NCI-H1436 treated with DMSO at 0.1 percent for 48 hours (cell line): ENCODE data around the gene TSPAN9.

ENCODE experiments used
- DNase-seq: peaks from one replicate; lab custom pipeline; 2025; lab: John Stamatoyannopoulos, UW

The TSPAN9 gene

DNA sequence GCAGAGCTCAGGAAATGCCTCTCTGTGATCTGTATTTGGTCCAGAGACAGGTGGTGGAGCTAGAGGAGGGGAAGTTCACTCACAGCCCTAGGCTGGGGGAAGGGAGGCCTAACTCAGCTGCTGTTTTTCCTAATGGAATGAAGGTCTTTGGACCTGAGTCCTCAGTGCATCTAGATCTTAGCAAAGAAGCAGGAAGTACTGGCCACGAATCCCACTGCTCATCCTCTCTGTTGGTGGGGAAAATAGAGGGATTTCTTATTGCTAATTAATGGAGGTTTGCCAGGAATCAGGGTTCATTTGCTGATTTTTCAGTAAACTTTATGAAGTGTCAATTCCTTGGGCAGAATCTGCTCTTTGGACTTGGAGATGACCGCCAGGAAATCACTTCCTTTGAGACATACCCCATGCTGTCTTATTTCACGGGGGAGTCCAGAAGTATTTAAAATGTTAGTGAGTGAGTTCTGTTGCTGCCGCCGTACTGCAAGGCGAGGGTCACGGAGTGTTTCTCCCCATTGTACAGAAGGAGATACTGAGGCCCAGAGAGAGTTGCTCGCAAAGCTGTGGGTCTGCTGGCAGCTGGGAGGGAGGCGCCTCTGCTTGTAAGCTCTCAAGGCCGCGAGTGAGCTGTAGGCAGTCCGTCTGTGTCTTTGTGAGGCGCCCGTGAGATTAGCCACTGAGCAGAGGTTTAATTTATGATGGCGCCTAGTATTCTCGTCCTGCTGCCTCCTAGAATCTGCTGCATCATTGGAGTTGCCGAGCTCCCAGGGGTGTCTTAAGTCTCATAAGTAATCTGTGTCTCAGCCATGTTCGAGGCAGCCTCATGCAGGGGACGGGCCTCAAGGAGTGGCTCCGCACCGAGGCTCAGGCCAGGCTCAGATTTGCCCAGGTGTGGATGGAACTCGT is 88.2 kb downstream of the TSPAN9 start:
- no peak for DNase-seq

DNA sequence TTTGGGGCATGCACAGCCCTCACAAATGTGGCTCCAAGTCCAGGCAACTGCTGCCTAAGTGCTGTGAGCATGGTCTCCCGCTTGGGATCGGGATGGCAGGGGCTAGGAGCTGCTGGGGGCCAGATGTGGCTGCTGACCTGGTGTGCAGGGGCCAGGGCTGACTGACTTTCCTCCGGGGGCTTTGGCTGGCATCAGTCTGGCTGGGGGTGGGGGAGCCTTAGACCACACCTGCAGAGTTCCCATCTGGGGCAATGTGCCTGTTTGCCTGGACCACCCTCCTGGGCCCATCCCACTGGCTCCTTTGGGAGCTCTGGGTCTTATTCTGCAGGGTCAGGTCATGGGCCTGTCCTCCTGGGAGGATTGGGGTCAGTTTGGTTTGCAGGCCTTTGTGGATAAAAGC is 90.5 kb downstream of the TSPAN9 start:
- no peak for DNase-seq

DNA sequence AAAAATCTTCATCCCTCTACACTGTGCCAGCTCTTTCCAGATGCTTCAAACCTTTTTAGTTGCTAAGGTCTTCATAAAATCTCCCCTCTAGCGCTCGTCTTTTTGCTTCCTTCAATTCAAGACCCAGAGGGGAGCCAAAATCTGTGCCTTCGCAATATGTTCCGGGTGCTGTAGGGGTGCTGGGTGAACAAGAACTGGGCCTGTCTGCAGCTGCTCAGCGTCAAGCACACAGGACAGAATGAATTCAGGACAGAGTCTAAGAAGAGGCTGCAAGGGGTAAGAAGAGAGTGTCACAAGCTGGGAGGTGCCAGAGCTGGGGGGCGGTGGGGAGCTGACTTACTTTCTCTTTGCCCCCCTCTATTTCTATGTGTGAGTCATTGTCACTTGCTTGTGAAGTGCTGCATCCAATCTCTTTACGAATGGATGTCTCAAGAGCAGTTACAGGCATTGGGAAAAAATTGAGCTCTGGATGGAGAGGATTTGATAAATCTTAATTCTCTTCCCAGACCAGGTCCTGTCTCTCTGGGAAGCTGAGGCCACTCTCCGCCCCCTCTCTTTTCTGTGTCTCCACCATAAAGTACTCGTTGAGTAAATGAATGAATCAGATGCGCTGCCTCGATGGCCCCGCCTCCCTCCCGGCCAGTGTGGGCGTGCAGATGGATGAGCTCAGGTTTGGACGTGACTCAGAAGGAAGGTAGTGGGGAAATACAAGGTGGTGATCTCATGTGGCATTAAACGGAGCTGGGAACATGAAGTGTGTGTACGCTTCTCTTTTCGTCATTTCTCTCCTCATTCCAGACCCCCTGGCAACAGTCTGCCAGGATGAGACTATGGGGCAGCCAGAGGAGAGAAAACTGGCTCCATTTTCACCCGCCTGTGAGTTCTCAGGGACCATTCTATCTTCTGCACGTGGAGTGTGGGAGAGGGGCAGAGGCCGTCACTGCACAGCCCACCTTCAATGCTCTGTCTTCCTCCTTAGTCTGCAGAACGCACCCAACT is 91.3 kb downstream of the TSPAN9 start:
- DNase-seq, result no peak

DNA sequence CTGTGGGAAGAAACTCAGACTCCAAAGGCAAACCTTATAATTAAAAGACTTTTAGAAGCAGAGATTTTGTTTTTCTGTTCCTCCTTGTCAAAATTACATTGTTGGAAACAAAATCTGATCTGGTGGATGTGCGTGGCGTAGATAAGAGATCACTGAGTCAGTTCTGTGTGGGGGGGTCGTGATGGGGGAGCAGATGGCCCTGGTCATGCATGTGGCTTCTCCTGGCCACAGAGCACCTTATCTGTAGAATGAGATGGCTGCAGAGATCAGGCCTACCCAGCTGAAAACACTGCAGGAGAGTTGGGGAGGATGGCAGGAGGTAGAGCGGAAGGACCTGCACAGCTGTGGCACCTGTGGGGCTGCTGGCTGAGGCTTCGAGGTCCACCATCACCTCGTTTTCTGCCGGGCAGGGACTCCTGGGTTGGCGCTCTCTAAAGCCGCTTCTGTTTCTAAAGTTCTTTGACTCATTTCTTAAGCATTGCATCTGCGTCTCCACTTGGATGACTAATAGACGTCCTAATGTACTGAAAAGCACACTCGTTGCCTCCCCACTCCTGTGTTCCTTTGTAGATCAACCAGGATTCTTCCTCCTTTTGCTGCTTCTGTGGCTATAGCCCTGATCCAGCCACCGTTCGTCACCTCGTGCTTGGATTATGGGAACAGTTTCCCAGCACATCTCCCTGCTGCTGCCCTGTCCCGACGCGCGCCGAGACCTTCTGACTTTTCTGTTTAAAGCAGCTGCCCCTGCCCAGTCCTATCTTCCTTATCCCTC is 93.4 kb downstream of the TSPAN9 start:
- DNase-seq, result no peak

DNA sequence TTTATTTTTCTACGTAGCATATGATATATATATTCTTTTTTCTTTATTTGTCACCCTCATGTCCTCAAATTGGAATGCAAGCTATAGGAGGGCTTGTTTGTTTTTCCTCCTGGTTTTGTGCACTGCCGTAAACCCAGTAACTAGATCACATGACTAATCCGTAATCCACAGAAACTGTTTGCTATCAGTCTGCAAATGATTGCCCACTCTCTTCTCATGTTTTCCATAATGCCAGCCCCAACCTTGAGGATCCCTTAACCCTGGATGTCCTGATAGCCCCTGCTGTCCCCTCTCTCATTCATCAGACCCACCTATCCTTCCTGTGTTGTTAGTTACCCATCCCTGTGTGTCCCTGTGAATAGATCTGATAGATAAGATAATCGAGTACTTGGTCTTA is 94.0 kb downstream of the TSPAN9 start:
- DNase-seq, result no peak

DNA sequence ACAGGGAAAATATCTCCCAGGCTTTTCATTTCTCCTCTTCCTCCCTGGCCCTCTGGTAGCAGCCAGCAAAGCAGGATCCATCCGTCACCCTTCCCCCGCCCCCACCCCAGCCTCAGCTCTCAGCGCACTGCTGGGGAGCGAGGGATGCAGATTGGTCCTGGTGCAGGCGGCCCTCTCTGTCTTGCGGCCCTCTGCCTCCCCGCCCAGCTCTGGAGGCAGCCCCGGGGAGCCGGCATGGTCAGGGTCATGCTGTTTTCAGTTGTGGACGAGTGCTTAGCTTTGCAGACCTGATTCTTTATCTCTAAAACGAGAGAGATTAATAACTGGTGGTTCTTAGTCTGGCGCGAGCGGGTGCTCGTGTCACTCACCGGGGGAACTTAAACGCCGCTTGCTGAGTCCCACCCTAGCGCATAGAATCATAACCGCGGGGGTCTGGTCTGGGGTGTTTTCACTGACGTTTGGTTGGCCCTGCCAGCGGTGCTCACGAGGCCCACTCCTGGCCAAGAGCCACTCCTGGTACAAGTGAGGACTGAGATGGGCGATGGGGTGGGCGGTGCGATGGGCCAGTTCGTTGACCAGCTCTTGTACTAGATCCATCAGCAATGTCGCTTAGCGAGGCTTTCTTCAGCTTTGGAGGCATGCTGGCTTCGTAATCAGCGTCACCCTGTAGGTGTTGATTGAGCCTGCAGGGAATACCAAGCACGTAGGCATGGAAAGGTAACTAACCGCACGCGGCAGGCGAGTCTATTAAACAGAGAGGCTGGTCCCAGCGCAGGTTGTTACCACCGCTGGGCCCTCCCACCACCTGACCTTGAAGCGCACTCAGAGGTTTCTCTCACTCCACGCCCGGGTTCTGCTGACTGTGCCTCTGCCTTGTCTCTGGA is 95.2 kb downstream of the TSPAN9 start:
- no peak for DNase-seq

DNA sequence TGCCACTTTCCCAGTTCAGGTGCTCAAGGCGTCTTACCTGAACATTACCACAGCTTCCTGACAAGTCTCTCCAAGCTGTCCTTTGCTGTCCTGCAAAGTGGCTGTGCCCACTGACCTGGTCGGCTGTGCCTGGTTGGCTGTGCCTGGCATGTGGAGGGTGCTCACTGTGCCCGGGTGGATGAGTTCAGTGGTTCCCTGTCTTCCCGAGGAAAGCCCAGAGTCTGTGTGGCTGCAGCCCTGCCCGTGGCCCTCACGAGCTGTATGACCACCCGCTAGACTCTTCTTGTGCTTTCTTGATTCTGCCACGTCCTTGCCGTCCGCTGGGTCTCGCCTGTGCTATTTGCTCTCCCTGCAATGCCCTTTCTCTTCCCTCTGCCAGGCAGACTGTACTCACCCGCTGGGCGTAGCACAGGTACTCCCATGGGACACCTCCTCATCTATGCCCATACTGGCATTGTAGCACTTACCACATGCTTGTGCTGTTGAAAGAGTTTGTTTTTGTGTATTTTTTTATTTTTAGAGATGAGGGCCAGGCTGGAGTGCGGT is 95.9 kb downstream of the TSPAN9 start:
- DNase-seq, result no peak

DNA sequence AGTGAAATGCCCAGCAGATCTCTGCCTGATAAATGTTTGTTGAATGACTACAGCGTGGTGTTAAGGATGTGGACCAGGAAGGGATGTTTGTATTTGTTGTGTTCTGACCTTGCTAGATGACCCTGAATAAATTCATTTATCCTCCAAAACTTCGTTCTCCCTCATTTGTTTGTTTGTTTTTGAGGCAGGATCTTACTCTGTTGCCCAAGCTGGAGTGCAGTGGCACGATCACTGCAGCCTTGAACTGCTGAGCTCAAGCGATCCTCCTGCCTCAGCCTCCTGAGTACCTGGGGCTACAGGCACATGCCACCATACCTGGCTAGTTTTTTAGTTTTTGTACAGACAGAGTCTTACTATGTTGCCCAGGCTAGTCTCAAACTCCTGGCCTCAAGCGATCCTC is 96.7 kb downstream of the TSPAN9 start:
- DNase-seq, result no peak

DNA sequence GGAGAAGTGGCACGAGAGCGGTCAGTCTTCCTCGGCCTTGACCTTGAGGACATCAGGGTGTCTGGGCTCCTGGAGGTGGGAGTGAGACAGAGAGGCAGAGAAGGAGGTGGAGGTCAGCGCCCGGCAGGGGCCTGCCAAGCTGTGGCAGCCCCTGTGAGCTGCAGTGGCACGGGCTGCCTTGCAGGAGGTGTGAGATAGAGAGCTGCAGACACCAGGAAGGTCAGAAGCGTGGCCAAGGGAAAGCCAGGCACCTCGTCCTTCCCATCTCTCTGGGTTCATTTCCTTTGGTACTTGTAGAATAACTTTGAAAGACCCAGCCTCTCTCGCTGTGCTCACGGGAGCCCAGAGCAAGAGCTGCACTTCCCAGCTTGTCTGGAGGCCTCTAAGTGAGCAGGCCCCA is 98.1 kb downstream of the TSPAN9 start:
- no peak for DNase-seq

DNA sequence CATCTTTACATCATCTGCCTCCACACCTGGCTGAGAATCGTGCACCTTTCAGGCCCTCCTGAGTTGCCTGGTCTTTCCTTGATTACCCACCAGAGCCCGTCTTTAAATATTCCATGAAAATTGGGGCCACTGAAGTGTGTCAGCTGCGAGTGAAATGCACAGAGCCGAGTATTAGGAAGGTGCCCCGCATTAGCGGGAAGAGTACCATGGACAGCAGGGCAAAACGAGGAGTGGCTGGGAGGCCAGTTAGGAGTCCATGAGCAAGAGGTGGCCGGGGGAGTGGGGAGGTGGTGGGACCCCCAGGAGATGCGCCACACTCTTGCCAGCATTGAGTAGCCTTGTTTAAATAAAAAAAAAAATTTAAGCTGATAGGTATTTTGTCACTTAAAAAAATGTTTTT is 99.6 kb downstream of the TSPAN9 start:
- DNase-seq, result no peak

DNA sequence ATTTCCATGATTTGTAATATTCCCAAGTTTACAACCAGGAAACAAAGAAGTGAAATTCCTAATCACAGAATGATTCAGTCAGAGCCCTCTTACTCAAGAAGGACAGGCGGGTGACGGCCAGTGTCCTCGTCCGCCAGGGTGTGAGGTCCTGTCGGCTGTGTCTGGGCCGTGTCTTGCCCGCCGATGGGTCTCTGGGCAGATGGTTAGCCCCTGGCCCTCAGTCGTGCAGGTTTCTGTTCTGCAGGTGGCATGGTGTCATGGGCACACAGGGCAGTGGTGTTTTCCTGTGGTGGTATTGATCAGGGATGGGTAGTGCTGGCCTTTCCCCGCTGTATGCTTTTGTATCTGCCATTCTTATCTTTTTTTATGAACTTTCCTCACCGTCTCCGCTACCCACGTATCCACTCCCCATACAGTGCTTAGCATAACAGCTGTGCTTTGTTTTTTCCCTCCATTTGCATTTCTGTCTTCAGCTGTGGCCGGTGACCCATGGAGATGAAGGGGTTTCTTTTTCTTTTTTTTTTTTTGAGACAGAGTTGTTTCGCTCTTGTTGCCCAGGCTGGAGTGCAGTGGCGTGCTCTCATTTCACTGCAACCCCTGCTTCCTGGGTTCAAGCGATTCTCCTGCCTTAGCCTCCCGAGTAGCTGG is 100.7 kb downstream of the TSPAN9 start:
- no peak for DNase-seq

DNA sequence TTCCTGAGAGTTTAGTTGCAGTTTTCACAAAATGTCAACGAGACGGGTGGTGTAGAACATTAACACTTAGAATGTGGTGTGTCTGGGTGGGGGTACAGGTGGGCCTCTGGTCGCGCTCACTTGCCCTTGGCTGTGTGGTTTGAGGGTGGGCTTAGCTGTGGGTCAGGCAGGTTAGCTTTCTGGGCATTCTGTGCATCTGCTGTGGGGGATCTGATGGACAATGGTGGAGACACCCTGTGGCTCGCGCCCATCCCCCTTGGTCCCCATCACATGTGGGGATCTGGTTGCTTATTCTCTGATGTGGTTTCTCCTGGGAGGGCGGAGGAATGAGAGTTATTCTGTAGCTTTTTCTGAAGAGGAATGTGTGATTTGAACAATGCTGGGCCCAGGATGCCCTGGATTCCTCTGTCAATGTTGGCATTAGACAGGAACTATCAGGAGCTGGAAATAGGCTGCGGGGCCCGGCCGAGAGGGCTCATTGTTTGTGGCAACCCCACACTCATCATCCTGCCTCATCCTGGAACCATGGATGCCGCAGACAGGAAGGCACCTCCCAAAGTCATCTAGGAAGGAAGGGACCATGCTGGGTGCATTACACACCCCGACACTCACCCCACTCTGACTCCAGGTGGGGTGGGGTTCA is 101.6 kb downstream of the TSPAN9 start:
- no peak for DNase-seq

DNA sequence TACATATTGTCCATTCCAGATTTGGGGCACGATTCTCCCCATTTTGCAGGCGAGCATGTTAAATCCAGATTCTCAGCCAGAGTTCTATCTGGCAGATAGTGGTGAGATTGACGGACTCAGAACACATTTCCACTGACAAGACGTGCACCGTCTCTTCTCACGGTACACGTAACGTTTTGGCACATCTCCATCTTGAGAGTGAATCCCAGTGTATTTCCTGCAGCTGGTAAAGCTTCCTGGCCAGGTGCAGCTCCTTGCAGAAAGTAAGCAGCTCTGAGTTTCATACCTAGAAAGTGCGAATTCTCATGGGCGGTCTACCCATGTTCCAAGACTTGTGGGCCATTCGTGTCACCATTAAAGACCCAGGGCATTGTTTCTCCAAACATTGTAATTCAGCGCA is 102.6 kb downstream of the TSPAN9 start:
- no peak for DNase-seq

DNA sequence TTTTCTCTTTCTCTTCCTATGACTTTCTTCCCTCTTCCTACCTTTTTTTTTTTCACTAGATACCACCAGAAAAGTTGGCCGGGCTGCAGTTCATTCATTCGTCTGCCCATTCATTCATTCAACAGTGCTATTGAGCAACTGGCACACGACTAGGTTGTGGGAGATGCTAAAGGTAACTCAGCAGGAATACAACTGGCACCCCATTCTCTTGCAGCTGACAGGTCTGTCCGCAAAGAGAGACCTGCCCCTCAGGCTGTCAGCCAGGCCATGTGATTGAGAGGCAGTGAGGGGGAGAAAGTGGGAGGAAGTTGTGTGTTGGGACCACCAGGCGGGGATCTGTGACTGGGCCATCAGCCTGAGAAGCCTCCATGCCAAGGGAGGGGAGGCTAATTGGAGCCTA is 105.2 kb downstream of the TSPAN9 start:
- no peak for DNase-seq

DNA sequence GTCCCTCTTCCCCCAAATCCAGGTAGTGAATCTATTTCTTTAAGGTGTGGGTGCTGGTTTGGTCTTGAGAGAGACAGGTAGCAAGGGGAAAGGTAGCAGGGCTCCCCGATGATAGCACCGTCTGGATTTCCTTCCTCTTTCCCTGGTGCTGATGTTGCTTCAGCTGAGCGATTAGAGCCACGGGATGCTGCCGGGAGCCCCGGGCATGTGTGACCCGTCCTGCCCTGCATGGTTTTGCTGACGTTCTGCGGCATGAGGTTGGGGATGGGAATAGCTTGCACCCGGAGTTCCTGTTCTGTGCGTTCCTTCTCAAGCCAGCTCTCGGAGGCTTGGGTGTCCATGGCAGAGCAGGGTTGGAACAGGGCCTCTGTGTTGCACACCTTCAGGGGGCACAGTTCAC is 107.3 kb downstream of the TSPAN9 start:
- no peak for DNase-seq

DNA sequence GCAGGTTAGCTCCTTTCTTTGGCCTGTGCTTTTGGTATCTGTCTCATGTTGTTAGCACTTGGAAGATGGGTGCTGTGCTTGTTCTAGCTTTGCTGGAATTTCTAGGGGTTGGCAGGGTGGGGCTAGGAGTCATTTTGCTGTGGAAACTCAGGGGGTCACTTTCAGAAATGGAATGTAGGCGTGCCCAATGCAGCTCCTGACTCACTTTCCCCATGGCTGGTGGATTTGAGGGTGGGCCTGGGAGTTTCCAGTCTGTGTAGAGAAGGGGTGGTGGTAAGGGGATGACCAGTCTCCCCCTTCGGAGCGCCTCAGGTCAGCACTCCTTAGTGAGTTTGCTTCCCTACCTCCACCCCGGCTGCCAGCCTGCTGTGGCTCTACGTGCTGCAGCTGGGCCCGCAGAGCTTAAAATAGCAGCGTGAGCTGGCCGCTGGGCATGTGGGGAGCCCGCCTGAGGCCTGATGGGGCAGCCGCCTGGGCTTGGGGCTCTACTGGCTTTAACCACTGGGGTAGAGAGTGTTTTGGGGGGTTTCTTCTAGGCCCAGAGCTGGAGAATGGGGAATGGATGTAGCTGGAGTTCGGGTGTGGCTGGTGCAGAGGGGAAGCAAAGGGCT is 108.2 kb downstream of the TSPAN9 start:
- DNase-seq, result no peak

DNA sequence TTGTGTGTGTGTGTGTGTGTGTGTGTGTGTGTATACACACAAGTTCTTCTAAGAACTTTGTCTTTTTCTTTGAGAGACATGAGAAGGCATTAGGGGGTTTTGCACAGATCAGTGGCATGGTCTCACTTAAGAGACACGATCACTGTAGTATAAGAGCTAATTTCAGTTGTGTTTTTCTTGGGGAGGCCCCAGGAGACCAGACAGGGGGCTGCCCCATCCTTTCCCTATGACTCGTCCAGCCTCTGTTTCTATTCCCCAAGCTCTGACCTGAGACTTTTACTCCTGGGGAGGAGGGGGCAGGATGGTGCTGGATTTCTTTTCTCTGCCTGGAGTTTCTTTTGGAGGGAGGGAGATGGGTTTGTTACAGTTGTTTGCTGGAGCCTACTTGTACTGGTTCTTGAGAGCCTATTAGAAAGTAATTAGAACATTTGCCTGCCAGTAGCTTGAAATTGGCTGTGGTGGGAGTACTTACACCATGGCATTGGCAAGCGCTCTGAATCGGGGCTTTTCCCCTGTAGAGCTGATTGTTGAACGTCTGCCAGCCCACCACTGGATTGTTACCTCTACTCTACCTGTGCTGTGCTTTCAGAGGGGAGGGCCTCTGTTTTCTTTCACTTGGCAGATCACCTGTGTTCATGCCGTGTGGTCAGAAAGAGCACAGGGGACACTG is 109.5 kb downstream of the TSPAN9 start:
- DNase-seq, result no peak

DNA sequence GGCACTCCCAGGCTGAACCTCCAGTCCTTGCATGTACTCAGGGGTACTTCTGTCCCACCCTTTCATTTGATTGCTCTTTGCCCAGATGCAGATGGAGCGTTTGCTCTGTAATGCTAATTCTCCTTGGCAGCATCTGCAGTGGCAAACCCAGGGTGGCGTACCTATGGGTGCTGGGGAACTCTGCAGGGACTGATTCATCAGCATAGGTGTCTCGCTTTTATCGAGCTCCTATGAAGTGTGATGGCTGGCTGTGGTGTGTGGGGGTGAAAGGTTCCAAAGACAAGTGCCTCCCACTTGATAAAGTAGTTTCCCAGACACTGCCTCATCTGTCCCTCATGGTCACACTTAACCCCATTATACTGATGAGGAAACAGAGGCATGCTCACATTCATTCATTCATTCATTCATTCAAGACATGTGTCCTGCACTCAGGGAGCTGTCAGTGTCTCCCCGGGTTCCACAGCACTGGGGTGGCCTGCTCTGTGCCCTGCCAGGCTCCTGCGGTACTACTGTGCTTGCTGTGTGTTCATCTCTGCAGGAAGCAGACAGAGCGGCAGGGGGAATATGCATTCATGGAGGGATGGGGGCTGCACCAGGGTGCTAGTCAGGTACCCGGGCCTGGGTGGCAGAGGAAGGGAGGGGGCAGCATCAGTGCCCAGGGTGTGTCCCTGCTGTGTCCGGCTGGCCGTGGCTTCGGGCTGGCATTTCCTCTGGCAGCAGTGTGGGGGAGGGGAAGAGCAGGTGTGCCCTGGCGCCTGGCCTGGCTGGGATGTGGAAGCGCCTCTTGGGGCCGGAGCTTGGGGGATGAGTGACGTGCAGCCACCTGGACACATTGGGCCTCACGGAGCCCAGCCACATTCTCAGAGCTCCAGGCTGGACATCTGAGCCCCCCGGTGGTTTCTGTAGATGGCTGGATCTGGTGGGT is 110.9 kb downstream of the TSPAN9 start:
- no peak for DNase-seq
